ENCODE measurements around the gene NPTN. TPM values are rescaled to one million over a fixed set of nuclear protein-coding genes. Genes with fewer than 3 reads are reported as not detected.
A peak's percentile ranks its signal among the peaks of the same experiment; 100 is the strongest.
"Not testable (repeated sequence)": the region's sequence is repeated elsewhere in the genome, so short reads cannot be mapped to it uniquely, and the experiment has no call there.

Gene NPTN
- 24.2 TPM for total RNA-seq

DNA sequence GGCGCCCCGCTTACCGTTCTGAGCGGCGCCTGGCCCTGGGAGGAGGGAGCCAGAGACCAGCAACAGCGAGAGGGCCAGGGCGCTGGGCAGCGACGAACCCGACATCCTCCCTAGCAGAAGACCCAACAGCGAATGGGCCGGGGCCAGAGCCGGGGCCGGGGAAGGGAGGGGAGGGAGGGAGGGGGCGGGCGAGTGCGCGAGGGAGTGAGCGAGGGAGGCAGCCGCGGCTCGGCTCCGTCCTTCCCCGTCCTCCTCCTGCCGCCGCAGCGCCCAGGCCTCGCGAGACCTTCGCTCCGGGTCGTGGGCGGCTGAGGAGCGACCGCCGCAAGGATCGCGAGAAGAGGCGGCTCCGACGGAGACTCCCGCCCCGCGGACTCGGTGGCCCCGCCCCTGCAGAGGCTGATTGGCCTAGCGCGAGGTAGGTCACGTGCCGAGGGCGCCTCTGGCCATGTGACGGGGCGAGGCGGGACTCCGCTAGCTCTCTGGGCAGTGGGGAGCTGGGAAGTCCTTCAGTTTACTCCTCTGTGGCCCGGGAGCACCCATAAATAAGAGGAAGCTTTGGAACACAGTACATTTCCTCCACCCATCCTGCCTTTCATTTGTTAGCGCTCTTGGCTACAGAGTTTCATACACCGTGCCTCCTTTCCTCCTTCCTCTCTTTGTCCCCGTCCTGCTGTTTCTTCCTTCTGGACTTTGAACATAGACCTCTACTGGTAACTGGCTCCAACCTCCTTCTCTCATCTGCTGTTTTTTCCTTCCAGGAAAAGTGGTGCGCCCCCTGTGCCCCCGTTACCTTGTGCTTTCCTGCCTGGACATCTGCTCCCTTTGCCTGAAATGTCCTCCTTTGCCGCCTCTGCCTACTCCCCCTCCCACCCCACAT lies at the start of gene NPTN:
NPTN (minus strand) TSS at position 279 of the 880 bp plus-strand sequence; CDS start at position 105, 174 bp downstream.
- ATAC-seq: peak; percentile 92

DNA sequence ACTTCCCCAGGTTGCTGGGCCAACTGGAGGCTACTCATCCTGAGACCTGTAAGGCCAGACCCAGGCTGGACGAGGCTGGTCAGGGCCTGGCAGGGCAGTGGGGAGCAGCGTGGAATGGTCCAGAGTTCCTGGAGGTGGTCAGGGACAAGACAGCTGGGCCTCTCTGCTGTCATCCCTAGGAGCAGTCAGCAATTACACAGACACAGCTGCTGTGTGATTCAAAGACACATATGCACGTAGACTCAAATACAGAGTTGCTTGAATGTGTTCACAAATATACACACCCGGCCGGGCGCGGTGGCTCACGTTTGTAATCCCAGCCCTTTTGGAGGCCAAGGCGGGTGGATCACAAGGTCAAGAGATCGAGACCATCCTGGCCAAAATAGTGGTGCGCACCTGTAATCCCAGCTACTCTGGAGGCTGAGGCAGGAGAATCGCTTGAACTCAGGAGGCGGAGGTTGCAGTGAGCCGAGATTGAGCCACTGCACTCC lies 49.5 kb upstream of the NPTN start:
- DNase-seq (ENCODE audit: low spot score) (no peak), ATAC-seq (no peak)

More for the DNA sequence above, at the start of gene NPTN:
- peak; percentile 99 for DNase-seq (ENCODE audit: low spot score)

DNA sequence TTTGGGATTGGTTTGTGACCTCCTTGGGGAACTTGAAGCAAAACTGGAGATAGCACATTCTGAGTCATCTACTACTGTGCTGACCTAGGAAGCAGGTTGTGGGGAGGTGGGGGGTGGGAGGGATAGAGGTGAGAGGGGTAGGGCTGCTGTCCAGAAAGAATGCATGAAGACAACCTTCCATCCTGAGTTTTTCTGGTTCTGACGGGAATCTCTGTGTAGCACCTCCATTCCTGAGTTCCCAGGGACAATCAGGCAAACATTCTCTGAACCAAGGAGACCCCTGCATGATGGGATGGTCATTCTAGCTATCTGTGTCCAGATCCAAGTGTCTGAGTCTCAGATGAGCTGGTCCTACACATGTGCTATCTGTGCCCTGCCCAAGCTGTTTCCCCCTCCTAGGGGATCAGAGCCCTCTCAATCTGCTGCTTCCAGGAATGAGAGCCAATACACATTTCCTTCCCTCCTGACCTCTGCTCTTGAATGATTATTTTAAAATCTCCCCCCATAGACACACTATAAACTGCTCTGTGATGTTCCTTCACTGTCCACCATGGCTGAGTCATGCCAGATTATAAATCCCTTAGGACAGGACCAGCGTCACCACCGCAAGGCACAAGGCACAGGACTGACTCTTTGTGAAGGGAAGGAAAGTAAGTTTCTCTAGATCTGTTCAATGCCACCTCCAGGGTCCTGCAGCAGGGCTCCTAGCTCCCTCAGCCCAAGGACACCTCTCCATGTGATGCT lies 48.8 kb upstream of the NPTN start:
- DNase-seq (ENCODE audit: low spot score) (no peak), ATAC-seq (no peak)

DNA sequence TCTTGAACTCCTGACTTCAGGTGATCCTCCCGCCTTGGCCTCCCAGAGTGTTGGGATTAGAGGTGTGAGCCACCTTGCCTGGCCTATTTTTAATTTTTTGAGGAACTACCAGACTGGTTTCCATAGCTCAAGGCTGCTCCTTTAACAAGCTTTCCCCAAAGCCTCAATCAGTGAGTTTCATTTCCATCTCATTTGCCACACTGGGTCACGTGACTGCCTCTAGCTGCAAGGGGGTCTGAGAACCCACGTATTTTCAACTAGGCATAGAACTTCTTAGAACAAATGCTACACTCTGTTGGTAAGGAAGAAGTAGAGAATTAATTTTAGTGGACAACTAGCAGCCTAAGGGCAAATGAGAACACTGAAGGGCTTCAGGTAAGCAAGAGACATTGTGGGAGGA lies 47.9 kb upstream of the NPTN start:
- ATAC-seq (no peak), DNase-seq (ENCODE audit: low spot score) (no peak)

DNA sequence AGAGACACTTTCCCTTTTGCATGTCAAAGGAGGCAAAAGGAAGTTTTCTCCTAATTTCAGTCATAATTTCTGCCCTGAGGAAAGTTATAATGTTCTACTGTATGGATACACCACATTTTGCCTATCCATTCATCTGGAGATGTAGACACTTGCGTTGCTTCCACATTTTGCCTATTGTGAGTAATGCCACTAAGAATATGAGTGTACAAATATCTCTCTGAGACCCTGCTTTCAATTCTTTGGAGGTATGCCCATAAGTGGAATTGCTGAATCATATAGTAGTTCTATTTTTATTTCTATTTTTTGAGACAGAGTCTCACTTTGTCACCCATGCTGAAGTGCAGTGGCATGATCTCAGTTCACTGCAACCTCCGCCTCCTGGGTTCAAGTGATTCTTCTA lies 47.4 kb upstream of the NPTN start:
- ATAC-seq: no peak
- DNase-seq (ENCODE audit: low spot score): no peak

DNA sequence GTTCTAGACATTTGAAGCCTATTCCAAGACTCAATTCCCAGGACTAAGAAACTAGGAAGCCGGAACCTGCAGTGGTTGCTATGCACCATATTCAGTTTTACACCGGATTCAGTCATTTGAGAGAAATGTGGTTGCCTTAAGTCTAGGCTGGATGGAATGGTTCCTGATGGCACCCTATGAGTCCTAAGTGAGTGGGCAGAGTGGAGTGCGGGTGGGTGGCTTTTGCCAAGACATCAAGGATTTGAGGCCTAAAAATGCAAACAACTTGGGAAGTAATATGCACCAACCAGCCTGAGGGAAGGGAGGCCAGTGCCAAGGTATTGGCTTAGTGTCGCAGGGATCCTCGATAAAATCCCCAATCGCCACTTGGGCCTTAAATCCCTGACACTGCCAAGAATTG lies 46.8 kb upstream of the NPTN start:
- no peak for ATAC-seq
- no peak for DNase-seq (ENCODE audit: low spot score)

DNA sequence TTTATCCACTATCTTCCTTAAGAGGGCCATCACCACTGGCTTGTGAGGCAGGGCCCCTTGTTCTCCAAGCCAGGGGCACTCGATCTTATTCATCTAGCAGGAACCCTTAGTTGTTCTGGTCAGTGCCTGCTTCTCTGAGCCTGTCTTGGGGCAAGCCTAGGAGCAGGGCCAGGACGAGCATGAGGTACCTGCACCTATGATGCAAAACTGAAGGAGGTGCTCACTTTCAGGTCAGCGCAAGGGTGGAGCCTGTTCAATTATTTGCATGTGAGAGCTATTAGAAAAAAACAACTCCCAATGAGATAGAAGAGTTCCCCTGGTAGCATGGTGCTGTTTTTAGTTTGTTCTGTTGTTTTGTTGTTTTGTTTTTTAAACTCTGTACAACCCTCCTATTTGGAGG lies 46.0 kb upstream of the NPTN start:
- DNase-seq (ENCODE audit: low spot score): no peak
- ATAC-seq: no peak

DNA sequence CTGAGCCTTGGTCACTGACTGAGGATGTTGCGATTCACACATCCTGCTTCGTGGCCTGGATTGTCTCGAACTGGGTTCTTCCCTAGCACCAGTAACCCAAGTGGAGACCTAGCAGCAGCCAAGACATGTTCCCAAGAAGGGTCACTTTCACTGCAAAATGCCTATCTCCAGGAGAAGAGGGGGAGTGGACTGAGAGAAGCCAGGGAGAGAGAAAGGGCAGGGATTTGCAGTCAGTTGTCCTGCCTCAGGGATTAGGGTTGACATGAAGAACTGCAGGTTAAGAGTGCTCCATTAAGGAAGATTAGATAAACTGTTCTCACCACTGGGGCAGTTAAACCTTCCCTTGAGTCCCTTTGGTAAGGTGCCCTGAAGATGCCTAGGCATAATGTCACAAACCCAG lies 45.3 kb upstream of the NPTN start:
- ATAC-seq (no peak), DNase-seq (ENCODE audit: low spot score) (no peak)

DNA sequence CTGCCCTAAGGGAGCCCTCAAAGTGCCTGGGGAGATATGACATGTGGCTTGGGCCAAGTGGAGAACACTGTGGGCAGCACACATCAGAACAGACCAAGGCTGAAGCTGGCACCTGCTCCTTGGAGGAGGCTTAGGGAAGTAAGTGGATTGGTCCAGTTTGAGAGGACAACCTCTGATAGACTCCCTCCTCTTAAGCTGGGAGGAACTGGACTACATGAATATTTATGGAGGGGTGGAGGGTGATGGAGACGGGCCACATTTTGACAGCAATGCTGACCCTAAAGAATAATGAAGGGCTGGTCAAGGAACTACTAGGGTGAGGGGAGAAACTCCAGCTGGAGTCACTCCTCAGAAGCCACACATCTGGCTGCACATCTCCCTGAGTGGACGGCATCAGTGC lies 44.5 kb upstream of the NPTN start:
- DNase-seq (ENCODE audit: low spot score): no peak
- no peak for ATAC-seq

DNA sequence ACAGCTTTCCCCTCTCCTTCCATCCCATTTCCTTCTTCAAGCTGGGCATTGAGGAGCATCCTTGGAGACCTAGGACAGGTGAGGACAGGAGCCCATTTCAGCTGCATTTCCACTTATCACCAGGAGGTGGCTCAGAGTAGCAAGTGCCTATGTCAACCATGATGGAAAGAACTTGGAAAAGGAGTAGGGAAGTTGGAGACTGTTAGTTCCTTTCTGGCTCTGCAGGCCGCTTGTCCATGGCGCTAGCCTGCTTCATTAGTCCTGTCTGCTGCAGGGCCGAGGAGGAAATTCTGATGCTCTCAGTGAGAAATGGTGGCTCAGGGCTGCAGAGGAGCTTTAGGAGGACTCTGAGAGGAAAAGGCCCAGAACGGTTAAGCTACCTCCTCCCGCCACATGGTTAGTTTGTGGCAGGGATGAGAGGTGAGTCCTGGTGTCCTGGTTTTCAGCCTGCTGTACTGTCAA lies 44.0 kb upstream of the NPTN start:
- ATAC-seq (peak; percentile 99), DNase-seq (ENCODE audit: low spot score) (peak; percentile 72)

DNA sequence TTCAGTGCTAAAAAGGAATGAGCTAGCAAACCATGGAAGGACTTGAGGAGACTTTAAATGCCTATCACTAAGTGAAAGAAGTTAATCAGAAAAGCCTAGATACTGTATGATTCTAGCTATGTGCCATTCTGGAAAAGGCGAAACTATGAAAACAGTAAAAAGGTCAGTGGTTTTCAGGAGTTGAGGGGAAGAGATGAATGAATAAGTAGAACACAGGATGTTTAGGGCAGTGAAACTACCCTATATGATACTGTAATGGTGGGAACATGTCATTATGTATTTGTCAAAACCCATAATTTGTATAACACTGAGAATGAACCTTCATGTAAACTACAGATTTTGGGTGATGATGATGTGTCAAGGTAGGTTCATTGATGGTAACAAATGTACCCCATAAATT lies 41.4 kb upstream of the NPTN start:
- DNase-seq (ENCODE audit: low spot score): no peak
- ATAC-seq: no peak

DNA sequence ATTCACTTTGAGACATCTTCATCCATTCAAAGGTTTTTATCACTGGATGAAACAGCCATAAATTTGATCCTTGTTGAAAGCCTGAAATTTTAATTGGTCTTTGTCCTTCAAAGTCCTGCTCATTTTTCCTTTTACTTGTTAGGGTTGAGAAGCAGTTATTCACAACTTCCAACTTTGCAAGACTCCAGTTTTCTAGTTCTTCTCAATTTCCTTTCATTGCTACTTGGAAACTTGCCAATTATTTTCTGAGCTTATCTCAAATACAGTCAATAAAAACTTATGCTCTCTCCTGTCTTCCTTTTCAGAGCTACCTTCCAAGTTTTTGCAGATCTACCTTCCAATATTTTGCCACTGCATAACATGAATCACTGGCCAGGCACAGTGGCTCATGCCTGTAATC lies 27.3 kb upstream of the NPTN start:
- DNase-seq (ENCODE audit: low spot score): no peak
- ATAC-seq: no peak

DNA sequence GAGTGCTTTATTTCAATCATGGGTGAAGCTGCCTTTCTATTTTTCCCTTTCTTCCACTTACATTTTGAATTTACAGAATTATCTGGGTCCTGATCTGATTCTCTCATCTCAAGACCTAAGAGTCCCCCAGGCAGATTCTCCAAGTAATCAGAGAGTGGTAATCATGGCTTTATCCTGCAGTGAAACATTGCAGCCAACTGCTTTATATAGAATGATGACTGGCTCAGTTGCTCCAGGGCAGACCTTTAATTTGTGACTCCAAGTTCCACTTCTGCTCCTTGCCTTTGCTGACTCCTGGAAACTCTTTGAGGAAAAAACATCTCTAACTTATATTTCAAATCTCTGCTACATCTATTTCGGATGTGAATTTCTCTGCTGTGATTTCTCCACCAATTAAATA lies 25.5 kb upstream of the NPTN start:
- no peak for ATAC-seq
- no peak for DNase-seq (ENCODE audit: low spot score)

DNA sequence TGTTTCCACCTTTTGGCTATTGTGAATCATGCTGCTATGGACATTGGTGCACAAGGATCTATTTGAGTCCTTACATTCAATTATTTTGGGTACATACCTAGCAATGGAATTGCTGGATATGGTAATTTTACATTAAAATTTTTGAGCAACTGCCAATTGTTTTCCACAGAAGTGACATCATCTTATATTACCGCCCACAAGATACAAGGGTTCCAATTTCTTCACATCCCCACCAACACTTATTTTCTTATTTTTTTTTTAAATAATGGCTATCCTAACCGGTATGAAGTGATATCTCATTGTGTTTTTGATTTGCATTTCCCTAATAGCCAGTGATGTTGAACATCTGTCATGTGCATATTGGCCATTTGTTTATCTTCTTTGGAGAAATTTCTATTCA lies 22.5 kb upstream of the NPTN start:
- DNase-seq (ENCODE audit: low spot score) (no peak), ATAC-seq (no peak)

DNA sequence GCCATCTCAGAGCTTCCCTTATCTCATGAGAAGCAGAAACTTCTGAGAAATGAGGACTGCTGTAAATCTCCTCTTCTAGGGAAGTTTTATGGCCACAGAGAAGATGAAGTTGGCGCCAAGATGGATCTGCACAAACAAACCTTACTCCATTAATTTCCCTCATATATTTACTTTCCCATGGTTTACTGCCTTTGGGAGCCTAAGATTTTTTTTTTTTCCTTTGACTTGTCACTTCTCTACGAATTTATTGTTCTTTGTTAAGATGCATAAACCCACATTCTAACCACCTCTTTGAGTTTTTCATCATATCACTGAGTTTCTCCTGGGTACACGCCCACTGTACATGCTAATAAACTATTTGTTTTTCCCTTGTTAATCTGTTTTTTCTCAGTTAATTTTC lies 21.5 kb upstream of the NPTN start:
- no peak for ATAC-seq
- no peak for DNase-seq (ENCODE audit: low spot score)

DNA sequence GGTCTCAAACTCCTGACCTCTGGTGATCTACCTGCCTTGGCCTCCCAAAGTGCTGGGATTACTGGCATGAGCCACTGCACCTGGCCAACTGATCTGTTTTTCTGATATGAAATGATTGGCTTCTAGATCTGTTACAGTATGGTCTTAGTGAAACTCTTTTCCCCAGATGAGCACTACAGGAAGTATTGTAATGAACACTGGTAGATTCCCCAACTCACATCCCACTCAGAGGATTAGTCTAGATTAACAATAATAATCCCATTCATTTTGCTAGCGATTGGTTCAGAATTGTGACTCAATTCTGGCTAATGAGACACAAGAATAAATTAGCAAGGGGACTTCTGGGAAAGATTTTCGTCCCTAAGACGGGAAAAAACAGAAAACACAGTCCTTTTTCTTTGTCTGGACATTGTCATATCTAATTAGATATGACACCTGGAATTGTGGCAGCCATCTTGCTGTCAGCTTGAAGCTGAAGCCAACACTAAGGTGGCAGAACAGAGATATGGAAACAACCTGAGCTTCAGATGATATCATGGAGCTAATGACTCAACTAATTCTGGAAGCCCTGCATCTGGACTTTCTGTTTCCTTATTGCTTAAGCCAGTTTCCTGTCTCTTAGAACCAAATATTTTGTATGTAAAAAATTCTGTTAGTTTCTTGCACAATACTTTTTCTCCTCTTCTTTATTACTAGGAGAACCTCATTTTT lies 17.4 kb upstream of the NPTN start:
- DNase-seq (ENCODE audit: low spot score) (no peak), ATAC-seq (no peak)

DNA sequence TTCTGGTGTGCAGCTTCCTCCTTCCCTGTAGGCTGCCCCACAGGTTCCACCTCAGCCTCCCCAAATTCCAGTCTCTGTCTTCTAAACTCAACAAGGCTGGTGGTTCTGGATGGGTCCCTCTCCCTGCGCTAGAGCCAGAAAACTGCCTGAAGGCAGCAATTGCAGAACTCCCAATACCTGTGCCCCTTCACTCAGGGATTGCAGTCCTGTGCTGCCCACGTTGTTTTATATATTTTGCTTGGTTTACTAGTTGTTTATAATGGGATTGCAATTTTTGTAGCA lies 14.8 kb upstream of the NPTN start:
- ATAC-seq: no peak

DNA sequence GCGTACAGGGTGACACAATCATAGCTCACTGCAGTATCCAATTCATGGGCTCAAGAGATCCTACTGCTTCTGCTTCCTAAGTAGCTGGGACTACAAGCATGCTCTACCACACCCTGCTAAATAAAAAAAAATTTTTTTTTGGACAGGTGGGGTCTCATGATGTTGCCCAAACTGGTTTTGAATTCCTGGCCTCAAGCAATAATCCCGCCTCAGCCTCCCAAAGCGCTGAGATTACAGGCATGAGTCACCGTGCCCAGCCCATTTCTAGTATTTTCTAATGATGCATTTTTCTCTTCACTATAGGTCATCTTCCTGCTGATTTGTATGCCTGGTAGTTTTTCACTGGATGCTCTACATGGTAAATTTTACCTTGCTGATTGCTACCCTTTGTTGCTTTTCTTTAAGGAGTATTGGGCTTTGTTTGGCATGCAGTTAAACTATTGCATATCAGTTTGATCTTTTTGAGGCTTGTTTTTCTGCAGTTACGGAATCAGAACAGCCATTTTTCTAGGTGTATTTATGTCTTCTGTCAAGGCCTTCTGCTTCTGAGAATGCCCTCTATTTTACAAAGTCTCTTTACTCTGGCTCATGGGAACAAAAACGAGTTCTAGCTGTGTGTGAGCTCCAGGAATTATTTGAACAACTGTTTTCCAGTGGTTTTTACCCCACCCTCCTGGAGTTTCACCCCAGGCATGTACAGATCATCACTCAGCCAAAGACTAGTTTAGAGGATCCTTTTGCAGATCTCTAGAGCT lies 14.2 kb upstream of the NPTN start:
- DNase-seq (ENCODE audit: low spot score) (no peak), ATAC-seq (no peak)

More for the DNA sequence above, 14.8 kb upstream of the NPTN start:
- no peak for DNase-seq (ENCODE audit: low spot score)

DNA sequence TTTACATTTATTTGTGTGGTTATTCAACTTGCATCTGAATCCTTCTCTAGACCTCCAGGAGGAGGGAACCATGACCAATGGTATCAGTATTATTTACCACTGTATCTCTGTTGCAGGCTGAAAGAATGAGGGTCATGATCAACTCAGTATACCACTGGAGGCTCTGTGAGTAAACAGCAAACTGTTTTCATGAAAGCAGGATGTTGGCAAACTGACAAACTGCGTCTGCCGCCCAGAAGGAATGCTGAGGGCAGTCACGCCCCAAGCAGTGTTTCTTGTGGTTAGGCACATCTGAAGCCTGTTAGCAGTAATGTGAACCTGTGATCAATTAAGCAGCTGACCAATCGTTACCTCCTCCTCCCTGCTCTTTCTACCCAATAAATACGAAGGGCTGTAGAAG lies 6.3 kb upstream of the NPTN start:
- ATAC-seq; DNase-seq (ENCODE audit: low spot score): not testable (repeated sequence)

DNA sequence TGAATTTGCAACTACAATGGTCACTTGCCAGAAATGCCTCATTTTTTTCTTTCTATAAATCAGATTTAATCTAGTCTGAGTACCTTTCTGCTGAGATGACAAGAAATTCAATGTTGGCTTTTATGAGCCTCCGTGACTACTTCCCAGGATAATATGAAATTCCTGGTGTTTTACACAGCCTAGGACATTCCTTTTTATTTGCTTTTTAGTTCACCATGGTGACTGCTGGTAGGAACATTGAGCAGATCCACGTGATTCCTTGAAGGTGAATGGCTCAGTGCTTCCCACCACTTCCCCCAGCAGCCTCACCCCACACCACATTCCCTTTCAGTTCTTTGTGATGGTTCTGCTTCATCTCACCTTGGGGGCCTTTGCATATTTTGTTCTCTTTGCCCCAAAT lies 4.3 kb upstream of the NPTN start:
- ATAC-seq (no peak), DNase-seq (ENCODE audit: low spot score) (no peak)

DNA sequence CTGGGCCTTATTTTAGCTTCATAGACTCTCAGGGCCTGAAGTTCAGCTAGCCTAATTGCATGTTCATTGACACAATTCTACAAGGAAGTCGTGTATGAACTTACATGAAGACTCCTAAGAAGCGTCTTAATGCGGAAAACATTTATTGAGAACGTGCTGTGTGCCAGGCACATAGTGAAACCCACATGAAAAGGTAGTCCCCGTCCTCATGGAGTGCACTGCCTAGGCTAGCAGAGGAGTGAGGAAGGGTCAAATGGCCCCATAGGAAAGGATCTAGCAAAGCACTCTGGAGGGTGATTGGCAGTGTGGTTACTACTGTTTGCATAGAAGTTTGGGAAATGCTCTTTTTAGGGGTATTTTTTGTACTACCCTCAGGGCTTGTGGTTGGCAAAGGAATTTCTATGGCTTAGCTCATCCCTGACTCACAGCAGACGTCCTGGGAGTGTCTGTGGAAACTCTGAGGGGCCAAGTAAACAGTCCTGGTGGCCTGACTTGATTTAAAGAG lies 854 bp upstream of the NPTN start:
- DNase-seq (ENCODE audit: low spot score) (no peak), ATAC-seq (no peak)

All from left lobe of liver (tissue), 2 donors.